ENCODE data around the gene ELP1. TPM values are rescaled to one million over a fixed set of nuclear protein-coding genes. Genes with fewer than 3 reads are reported as not detected.

The ELP1 gene, protein sequence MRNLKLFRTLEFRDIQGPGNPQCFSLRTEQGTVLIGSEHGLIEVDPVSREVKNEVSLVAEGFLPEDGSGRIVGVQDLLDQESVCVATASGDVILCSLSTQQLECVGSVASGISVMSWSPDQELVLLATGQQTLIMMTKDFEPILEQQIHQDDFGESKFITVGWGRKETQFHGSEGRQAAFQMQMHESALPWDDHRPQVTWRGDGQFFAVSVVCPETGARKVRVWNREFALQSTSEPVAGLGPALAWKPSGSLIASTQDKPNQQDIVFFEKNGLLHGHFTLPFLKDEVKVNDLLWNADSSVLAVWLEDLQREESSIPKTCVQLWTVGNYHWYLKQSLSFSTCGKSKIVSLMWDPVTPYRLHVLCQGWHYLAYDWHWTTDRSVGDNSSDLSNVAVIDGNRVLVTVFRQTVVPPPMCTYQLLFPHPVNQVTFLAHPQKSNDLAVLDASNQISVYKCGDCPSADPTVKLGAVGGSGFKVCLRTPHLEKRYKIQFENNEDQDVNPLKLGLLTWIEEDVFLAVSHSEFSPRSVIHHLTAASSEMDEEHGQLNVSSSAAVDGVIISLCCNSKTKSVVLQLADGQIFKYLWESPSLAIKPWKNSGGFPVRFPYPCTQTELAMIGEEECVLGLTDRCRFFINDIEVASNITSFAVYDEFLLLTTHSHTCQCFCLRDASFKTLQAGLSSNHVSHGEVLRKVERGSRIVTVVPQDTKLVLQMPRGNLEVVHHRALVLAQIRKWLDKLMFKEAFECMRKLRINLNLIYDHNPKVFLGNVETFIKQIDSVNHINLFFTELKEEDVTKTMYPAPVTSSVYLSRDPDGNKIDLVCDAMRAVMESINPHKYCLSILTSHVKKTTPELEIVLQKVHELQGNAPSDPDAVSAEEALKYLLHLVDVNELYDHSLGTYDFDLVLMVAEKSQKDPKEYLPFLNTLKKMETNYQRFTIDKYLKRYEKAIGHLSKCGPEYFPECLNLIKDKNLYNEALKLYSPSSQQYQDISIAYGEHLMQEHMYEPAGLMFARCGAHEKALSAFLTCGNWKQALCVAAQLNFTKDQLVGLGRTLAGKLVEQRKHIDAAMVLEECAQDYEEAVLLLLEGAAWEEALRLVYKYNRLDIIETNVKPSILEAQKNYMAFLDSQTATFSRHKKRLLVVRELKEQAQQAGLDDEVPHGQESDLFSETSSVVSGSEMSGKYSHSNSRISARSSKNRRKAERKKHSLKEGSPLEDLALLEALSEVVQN (N-terminal part only)
- 10 to 100 TPM; 14.3 to 18.7 (median 16.7) TPM for total RNA-seq
- long read RNA-seq, donor 1, full-length matches to known transcripts: 7 of 12 reads
- long read RNA-seq, donor 1, partial matches to known transcripts: 1 of 12 reads
- long read RNA-seq, donor 1, other reads (novel, unspliced or antisense): 4 of 12 reads
- long read RNA-seq, donor 2: 0 reads

DNA sequence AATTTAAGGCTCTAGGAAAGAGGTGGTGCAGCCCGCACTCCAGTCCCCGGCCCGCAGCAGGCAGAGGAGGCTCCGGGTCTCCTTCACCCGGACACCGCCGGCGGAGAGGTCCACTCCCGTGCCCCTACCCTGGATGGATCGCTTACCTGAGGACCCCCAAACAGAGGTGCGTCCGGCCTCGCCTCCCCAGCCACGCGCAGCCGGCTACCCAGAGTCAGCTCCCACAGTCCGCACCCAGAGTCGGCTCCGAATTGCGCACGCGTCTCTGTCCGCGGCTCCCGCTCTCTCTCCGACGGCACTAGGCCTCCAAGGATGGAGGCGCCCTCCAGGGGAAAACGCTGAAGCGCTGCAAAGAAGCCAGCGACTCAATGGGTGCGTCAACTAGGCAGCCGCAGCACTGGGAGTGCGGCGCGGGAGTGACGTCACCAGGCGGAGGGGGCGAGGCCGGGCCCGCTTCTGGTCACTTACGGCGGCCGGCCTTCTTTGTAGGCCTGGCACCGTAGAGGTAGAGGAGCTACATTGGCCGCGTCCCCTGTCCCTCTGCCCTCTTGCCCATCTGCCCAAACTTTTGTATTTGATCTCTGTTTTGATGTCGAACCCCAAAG, at the start of gene ELP1:
TSS of gene ELP1 (minus strand) at position 407 of the 605 bp plus-strand sequence. CDS start 2,978 bp downstream, outside the sequence.
- Histone ChIP-seq H3K4me1 (ENCODE audit: low read depth) (peaks cover 15% of the 10 kb centered on the region), H3K4me3 (peak within 1 kb of the TSS; percentile 74), H3K36me3 (ENCODE audit: low read depth) (no peaks in the 10 kb centered on the region), H3K9me3 (no peaks in the 10 kb centered on the region)
- intact Hi-C loops (cut with DNase I, micrococcal nuclease): no loop called here
- DNase-seq (peak; percentile 94 to 95 (median 94)), ATAC-seq (peak; percentile 95)
- TF ChIP-seq CTCF (IDR thresholded peaks at IDR 0.05): peak; percentile 10

DNA sequence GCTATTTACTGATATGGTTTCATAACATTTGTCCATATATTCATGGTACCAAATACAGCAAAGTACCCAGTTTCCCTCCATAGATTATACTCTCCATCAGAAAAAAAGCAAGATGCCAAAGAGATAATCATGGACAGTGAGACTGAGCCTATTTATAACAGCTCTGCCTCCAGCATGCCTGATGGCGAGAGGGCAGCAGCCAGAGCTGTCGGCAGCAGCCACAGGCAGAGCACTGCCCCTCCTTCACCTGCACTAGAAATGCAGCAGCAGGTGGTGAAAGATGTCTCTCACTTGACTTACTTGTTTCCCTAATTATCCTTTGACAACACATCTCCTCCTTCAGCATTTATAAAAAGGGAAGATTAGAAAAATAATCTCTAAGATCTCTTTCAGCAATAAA, 47.0 kb upstream of the ELP1 start:
- DNase-seq: no peak
- H3K36me3 ChIP-seq (ENCODE audit: low read depth): no peaks in the 10 kb centered on the region

GRCh38 chr9:108978205-108978604, 44.3 kb upstream of the ELP1 start:
- H3K4me3 ChIP-seq: no peak overlapping the region
- intact Hi-C loops (cut with DNase I, micrococcal nuclease): no loop called here

More for the DNA sequence above, 47.0 kb upstream of the ELP1 start:
- intact Hi-C loops (cut with DNase I, micrococcal nuclease): no loop called here
- no peak overlapping the region for H3K4me3 ChIP-seq
- TF ChIP-seq CTCF (IDR thresholded peaks at IDR 0.05): no peak
- no peaks in the 10 kb centered on the region for H3K4me1 ChIP-seq (ENCODE audit: low read depth)
- H3K9me3 ChIP-seq: no peaks in the 10 kb centered on the region
- ATAC-seq: no peak

DNA sequence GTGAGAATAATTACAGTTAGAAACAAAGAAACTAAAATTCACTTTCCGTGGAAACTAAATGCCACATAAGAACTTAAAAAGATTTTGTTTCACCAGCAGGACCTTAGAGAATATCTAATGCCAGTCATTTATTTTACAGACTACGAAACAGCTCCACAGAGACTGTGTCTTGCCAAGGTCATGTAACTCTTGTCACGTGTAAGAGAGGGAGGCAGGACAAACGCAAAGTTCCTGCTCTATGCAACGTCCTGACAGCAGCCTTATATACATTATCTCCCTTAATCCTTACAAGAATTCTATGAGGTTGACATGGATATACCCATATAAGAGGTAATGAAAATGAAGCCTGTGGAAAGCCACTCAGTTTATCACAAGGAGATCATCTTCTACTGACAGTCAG, 40.0 kb upstream of the ELP1 start:
- H3K4me1 ChIP-seq (ENCODE audit: low read depth): no peaks in the 10 kb centered on the region
- DNase-seq (no peak), ATAC-seq (no peak)
- no peaks in the 10 kb centered on the region for H3K9me3 ChIP-seq
- H3K36me3 ChIP-seq (ENCODE audit: low read depth): no peaks in the 10 kb centered on the region
- no peak overlapping the region for H3K4me3 ChIP-seq
- intact Hi-C loops (cut with DNase I, micrococcal nuclease): no loop called here
- no peak for TF ChIP-seq CTCF (IDR thresholded peaks at IDR 0.05)

More at GRCh38 chr9:108978205-108978604, 44.3 kb upstream of the ELP1 start:
- Histone ChIP-seq H3K36me3 (ENCODE audit: low read depth) (no peaks in the 10 kb centered on the region), H3K9me3 (no peaks in the 10 kb centered on the region), H3K4me1 (ENCODE audit: low read depth) (no peaks in the 10 kb centered on the region)
- DNase-seq: no peak
- TF ChIP-seq CTCF (IDR thresholded peaks at IDR 0.05): no peak
- ATAC-seq: no peak
